ENCODE data around the gene TNS1.
"Not testable (repeated sequence)": the region's sequence is repeated elsewhere in the genome, so short reads cannot be mapped to it uniquely, and the experiment has no call there.

Gene TNS1

GRCh38 chr2:217825469-217826235 lies 177.1 kb downstream of the TNS1 start:
- DNase-seq: no peak

- no peak for DNase-seq
Observed at GRCh38 chr2:217824223-217824622, 178.6 kb downstream of the TNS1 start.

GRCh38 chr2:217823626-217824025 lies 179.2 kb downstream of the TNS1 start:
- DNase-seq: no peak

- no peak for DNase-seq
Observed at GRCh38 chr2:217822296-217823252, 180.2 kb downstream of the TNS1 start.

GRCh38 chr2:217821536-217822147 lies 181.2 kb downstream of the TNS1 start:
- DNase-seq: no peak

- DNase-seq: no peak
Observed at GRCh38 chr2:217820904-217821303, 181.9 kb downstream of the TNS1 start.

GRCh38 chr2:217820091-217820819 lies 182.5 kb downstream of the TNS1 start:
- DNase-seq: no peak

GRCh38 chr2:217818293-217818850 lies 184.4 kb downstream of the TNS1 start:
- no peak for DNase-seq

- DNase-seq: no peak
Observed at GRCh38 chr2:217817466-217818292, 185.1 kb downstream of the TNS1 start.

GRCh38 chr2:217816396-217816869 lies 186.4 kb downstream of the TNS1 start:
- no peak for DNase-seq

GRCh38 chr2:217813828-217814227 lies 189.0 kb downstream of the TNS1 start:
- no peak for DNase-seq

GRCh38 chr2:217812170-217812569 lies 190.6 kb downstream of the TNS1 start:
- DNase-seq: no peak

- DNase-seq: no peak
Observed at GRCh38 chr2:217810260-217810659, 192.5 kb downstream of the TNS1 start.

GRCh38 chr2:217809736-217810135 lies 193.1 kb downstream of the TNS1 start:
- no peak for DNase-seq

GRCh38 chr2:217808967-217809366 lies 193.8 kb downstream of the TNS1 start:
- not testable (repeated sequence) for DNase-seq

GRCh38 chr2:217808326-217808725 lies 194.5 kb downstream of the TNS1 start:
- DNase-seq: no peak

- DNase-seq: no peak
Observed at GRCh38 chr2:217807753-217808152, 195.0 kb downstream of the TNS1 start.

- DNase-seq: no peak
Observed at GRCh38 chr2:217807025-217807424, 195.8 kb downstream of the TNS1 start.

GRCh38 chr2:217806482-217806765 lies 196.4 kb downstream of the TNS1 start:
- no peak for DNase-seq

- DNase-seq: no peak
Observed at GRCh38 chr2:217805668-217806481, 196.9 kb downstream of the TNS1 start.

All from activated CD4-positive, alpha-beta T cell treated with anti-CD3 and anti-CD28 coated beads, Interleukin-2, amount 50 U/mL, for 16 hours (primary cell).